ENCODE measurements around the gene CLTA. TPM values are rescaled to one million over a fixed set of nuclear protein-coding genes. Genes with fewer than 3 reads are reported as not detected.
"Not testable (repeated sequence)": the region's sequence is repeated elsewhere in the genome, so short reads cannot be mapped to it uniquely, and the experiment has no call there.

The CLTA gene
- total RNA-seq, 2 donors from 2014 or later: 210 to 312 TPM

- no peak for TF ChIP-seq CTCF (IDR thresholded peaks at IDR 0.05)
- DNase-seq: no peak
- H3K4me1 ChIP-seq: no peaks in the 10 kb centered on the region
- no peak overlapping the region for H3K27ac ChIP-seq
- no peak overlapping the region for H3K9ac ChIP-seq (ENCODE audit: low read depth in 2 of 2, low read length in 2 of 2)
- no peaks in the 10 kb centered on the region for H3K36me3 ChIP-seq
- H3K4me3 ChIP-seq: no peak overlapping the region
- no peaks in the 10 kb centered on the region for H3K9me3 ChIP-seq
- intact Hi-C loops (cut with DNase I): no loop called here
- H3K27me3 ChIP-seq: no peaks in the 10 kb centered on the region
Measured at GRCh38 chr9:36170531-36170930, 20.2 kb upstream of the CLTA start.

DNA sequence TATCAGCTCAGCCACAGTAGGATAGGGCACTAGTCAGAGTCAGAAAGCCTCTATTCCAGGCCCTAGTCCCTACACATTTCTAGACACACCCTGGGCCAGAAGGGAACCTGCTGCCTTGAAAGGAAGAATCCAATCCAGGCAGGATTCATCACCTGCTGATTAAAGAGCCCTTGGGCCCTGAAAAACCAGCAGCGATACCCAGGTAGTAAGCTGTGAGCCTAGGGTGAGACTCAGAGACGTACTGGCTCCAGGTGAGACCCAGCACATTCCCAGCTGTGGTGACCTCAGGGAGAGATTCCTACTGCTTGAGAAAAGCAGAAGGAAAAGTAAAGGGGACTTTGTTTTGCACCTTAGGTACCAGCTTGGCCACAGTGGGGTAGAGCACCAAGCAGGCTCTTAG lies 16.9 kb upstream of the CLTA start:
- no peaks in the 10 kb centered on the region for H3K27me3 ChIP-seq
- no peaks in the 10 kb centered on the region for H3K9me3 ChIP-seq
- H3K4me1 ChIP-seq: no peaks in the 10 kb centered on the region
- DNase-seq: no peak
- no peak for TF ChIP-seq CTCF (IDR thresholded peaks at IDR 0.05)
- H3K27ac ChIP-seq: no peak overlapping the region
- H3K4me3 ChIP-seq: no peak overlapping the region
- no peak overlapping the region for H3K9ac ChIP-seq (ENCODE audit: low read depth in 2 of 2, low read length in 2 of 2)
- no peaks in the 10 kb centered on the region for H3K36me3 ChIP-seq
- intact Hi-C loops (cut with DNase I): no loop called here

- Histone ChIP-seq H3K4me1 (no peaks in the 10 kb centered on the region), H3K27ac (no peak overlapping the region), H3K4me3 (no peak overlapping the region), H3K36me3 (no peaks in the 10 kb centered on the region), H3K9ac (ENCODE audit: low read depth in 2 of 2, low read length in 2 of 2) (no peak overlapping the region), H3K9me3 (no peaks in the 10 kb centered on the region), H3K27me3 (no peaks in the 10 kb centered on the region)
- no peak for TF ChIP-seq CTCF (IDR thresholded peaks at IDR 0.05)
- DNase-seq: no peak
- intact Hi-C loops (cut with DNase I): no loop called here
Measured at GRCh38 chr9:36174271-36174670, 16.4 kb upstream of the CLTA start.

DNA sequence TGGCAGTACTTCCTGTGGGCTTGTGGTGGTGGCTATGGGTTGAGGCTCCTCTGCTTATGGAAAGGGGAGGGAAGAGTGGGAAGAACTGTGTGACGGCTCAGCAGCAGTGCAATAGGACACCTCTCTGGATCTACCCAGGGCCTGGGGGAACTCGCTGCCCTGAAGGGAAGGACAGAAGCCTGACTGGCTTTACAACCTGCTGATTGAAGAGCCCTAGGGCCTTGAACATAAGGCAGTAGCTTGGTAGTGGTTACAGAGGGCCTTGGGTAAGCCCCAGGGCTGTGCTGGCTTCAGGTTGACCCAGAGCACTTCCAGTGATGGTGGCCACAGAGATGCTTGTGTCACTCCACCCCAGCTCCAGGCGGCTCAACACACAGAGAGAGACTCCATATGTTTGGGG lies 16.0 kb upstream of the CLTA start:
- no peak for DNase-seq
- Histone ChIP-seq H3K4me3 (no peak overlapping the region), H3K36me3 (no peaks in the 10 kb centered on the region), H3K9me3 (no peaks in the 10 kb centered on the region), H3K27ac (no peak overlapping the region), H3K27me3 (no peaks in the 10 kb centered on the region), H3K4me1 (no peaks in the 10 kb centered on the region), H3K9ac (ENCODE audit: low read depth in 2 of 2, low read length in 2 of 2) (no peak overlapping the region)
- intact Hi-C loops (cut with DNase I): no loop called here
- TF ChIP-seq CTCF (IDR thresholded peaks at IDR 0.05): no peak

DNA sequence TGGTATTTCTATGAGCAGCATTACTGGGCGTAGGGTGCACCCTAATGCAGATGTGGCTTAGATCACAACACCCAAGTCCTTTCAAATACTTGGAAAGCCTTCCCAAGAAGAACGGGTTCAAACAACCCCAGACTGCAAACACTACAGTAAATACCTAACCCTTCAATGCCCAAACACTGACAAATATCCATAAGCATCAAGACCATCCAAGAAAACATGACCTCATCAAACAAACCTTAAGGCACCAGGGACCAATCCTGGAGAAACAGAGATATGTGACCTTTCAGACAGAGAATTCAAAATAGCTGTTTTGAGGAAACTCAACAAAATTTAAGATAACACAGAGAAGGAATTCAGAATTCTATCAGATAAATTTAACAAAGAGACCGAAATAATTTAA lies 15.5 kb upstream of the CLTA start:
- DNase-seq; H3K27me3 ChIP-seq; H3K9ac ChIP-seq (ENCODE audit: low read depth in 2 of 2, low read length in 2 of 2); H3K4me3 ChIP-seq; H3K4me1 ChIP-seq; intact Hi-C loops (cut with DNase I); H3K9me3 ChIP-seq; H3K36me3 ChIP-seq; H3K27ac ChIP-seq: not testable (repeated sequence)

DNA sequence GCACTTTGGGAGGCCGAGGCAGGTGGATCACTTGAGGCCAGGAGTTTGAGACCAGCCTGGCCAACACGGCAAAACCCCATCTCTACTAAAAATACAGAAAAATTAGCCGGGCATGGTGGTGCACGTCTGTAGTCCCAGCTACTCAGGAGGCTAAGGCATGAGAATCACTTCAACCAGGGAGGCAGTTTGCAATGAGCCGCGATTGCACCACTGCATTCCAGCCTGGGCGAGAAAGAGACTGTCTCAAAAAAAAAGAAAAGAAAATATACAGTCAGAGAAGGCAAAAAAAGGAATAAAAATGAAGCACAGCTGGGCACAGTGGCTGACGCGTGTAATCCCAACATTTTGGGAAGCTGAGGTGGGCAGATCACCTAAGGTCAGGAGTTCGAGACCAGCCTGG lies 14.2 kb upstream of the CLTA start:
- H3K27ac ChIP-seq; intact Hi-C loops (cut with DNase I); H3K4me3 ChIP-seq; H3K36me3 ChIP-seq; H3K4me1 ChIP-seq; DNase-seq; H3K9me3 ChIP-seq; H3K9ac ChIP-seq (ENCODE audit: low read depth in 2 of 2, low read length in 2 of 2); H3K27me3 ChIP-seq: not testable (repeated sequence)

DNA sequence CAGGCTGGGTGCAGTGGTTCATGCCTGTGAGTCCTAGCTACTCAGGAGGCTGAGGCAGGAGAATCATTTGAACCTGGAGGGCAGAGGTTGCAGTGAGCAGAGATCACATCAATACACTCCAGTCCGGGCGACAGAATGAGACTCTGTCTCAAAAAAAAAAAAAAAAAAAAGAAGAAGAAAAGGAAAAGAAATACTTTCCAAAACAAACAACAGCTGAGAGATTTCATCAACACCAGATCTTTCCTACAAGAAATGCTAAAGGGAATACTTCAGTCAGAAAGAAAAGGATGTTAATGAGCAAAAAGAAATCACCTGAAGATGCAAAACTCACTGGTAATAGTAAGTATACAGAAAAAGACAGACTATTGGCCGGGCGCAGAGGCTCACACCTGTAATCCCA lies 13.2 kb upstream of the CLTA start:
- Histone ChIP-seq H3K36me3 (no peaks in the 10 kb centered on the region), H3K4me1 (no peaks in the 10 kb centered on the region), H3K4me3 (no peak overlapping the region), H3K27me3 (no peaks in the 10 kb centered on the region), H3K9ac (ENCODE audit: low read depth in 2 of 2, low read length in 2 of 2) (no peak overlapping the region), H3K9me3 (no peaks in the 10 kb centered on the region), H3K27ac (no peak overlapping the region)
- no peak for DNase-seq
- TF ChIP-seq CTCF (IDR thresholded peaks at IDR 0.05): no peak
- intact Hi-C loops (cut with DNase I): no loop called here

- H3K9ac ChIP-seq (ENCODE audit: low read depth in 2 of 2, low read length in 2 of 2); H3K27ac ChIP-seq; H3K27me3 ChIP-seq; H3K4me3 ChIP-seq; H3K36me3 ChIP-seq; H3K9me3 ChIP-seq; intact Hi-C loops (cut with DNase I); H3K4me1 ChIP-seq; DNase-seq: not testable (repeated sequence)
Measured at GRCh38 chr9:36180243-36180642, 10.5 kb upstream of the CLTA start.
